ENCODE measurements around the gene MAP3K5. TPM values are rescaled to one million over a fixed set of nuclear protein-coding genes. Genes with fewer than 3 reads are reported as not detected.

Gene MAP3K5
- total and polyA plus RNA-seq, 2 of the 8 experiments (the other 6 are each of a cell fraction or from before 2014, with no cell fraction given), result 0.63 to 2.6 TPM

DNA sequence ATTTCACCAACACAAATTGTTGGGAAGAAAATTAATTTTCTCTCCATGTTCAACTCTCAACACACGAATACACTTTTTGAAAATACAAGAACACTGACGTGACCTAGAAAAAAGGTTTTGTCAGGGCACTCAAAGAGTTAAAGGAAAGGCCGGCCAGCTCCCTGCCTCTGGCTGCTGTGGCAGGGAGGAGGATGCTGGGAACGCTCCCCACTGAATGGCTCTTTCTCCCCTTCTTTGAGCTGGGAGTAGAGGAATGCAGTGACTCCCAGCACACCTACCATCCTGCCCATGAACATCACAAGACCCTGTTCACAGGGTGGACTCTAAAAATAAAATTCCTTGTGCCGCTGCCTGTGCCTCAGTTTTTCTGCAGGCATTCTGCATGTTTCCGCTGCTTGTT, 47.0 kb downstream of the MAP3K5 start:
- FAIRE-seq (no peak), DNase-seq (ENCODE audit: low read depth in 1 of 2, low spot score in 2 of 2) (no peak)
- Histone ChIP-seq H3K36me3 (ENCODE audit: control insufficient read depth in 2 of 4, insufficient read depth in 4 of 4, low read length in 3 of 4) (no peaks in the 10 kb centered on the region), H3K4me2 (ENCODE audit: insufficient read depth in 1 of 2, low read depth in 2 of 2, low read length in 2 of 2) (no peak overlapping the region), H2BK15ac (ENCODE audit: low read length) (no peak overlapping the region), H3K23ac (ENCODE audit: insufficient read length) (no peak overlapping the region), H2BK5ac (ENCODE audit: low read depth, low read length) (no peak overlapping the region), H3K9me3 (ENCODE audit: insufficient read depth in 2 of 2, low read depth in 1 of 2, low read length in 1 of 2) (no peaks in the 10 kb centered on the region), H3K23me2 (ENCODE audit: low read depth, low read length) (no peaks in the 10 kb centered on the region), H3K56ac (replicated peaks; ENCODE audit: insufficient read length, low read depth, low read length) (no peak overlapping the region), H3K4me3 (ENCODE audit: extremely low read depth in 1 of 4, insufficient read depth in 2 of 4, low read depth in 3 of 4, low read length in 4 of 4) (no peak overlapping the region), H2AK5ac (ENCODE audit: low read depth, low read length) (no peak overlapping the region), H3K4me1 (replicated peaks in 1 of 4; ENCODE audit: control insufficient read depth in 3 of 4, insufficient read depth in 4 of 4, low read length in 3 of 4) (peaks cover 0 to 5% (median under 1%) of the 10 kb centered on the region in 4 experiments; a peak in 4 of 7 replicates), H3K27ac (ENCODE audit: low read depth, low read length) (no peak overlapping the region), H2BK120ac (replicated peaks; ENCODE audit: low read depth, low read length) (no peak overlapping the region), H3K14ac (ENCODE audit: insufficient read length) (no peak overlapping the region), H2BK20ac (ENCODE audit: low read length) (no peak overlapping the region), H4K20me1 (replicated peaks in 1 of 2; ENCODE audit: control insufficient read depth in 1 of 2, insufficient read depth in 2 of 2, low read length in 2 of 2) (no peaks in the 10 kb centered on the region), H3K79me1 (ENCODE audit: low read depth, low read length) (no peaks in the 10 kb centered on the region; the same call in 1 of the 2 replicates), H3K18ac (ENCODE audit: extremely low read depth, low read length) (no peak overlapping the region), H3K79me2 (ENCODE audit: control insufficient read depth in 1 of 2, insufficient read depth in 2 of 2, low read length in 2 of 2) (no peaks in the 10 kb centered on the region), H3K27me3 (replicated peaks in 1 of 4; ENCODE audit: control insufficient read depth in 3 of 4, extremely low read depth in 1 of 4, insufficient read depth in 3 of 4, low read length in 3 of 4) (no peaks in the 10 kb centered on the region), H4K5ac (ENCODE audit: insufficient read length, low read depth, low read length) (no peak overlapping the region), H4K91ac (replicated peaks; ENCODE audit: insufficient read length, low read length) (no peak overlapping the region), H3K4ac (replicated peaks; ENCODE audit: insufficient read length, low read depth, low read length) (no peak overlapping the region), H4K8ac (ENCODE audit: extremely low read depth, insufficient read depth, low read length) (no peak overlapping the region), H2BK12ac (ENCODE audit: low read depth, low read length) (no peak overlapping the region), H2AFZ (ENCODE audit: low read length) (no peak overlapping the region; the same call in 1 of the 2 replicates), H3K9ac (replicated peaks in 1 of 4; ENCODE audit: extremely low read depth in 1 of 4, low read depth in 3 of 4, low read length in 3 of 4) (no peak overlapping the region)
- ChIA-PET CTCF (ENCODE audit: partially characterized antibody) (interaction anchor here (0.6 to 1.5 kb wide), 5 partner anchors 15 to 101 kb away, joined by 3 to 6 read pairs (median 4); no protein-coding TSS in a partner anchor), POLR2A (ENCODE audit: partially characterized antibody) (no interaction called here)
- WGBS, 2 experiments (ENCODE audit: extremely low coverage in 1 of 2, insufficient coverage in 1 of 2, insufficient read length in 1 of 2, insufficient replicate concordance in 2 of 2, low coverage in 1 of 2, low lambda C conversion rate in 2 of 2, missing lambda C conversion rate in 1 of 2), result 73% methylated on average over 6 of the region's 6 CpGs; no CpG with 5 or more reads in 1 of the 2 experiments
- TF ChIP-seq EP300 (IDR thresholded peaks at IDR 0.05; ENCODE audit: borderline replicate concordance in 1 of 2, low read depth in 2 of 2, low read length in 2 of 2) (no peak), CBX5 (IDR thresholded peaks at IDR 0.05; ENCODE audit: low read depth, low read length) (no peak), TCF12 (IDR thresholded peaks at IDR 0.05; ENCODE audit: low read depth, low read length) (no peak), SUZ12 (IDR thresholded peaks at IDR 0.05; ENCODE audit: low read length) (no peak), SAP30 (IDR thresholded peaks at IDR 0.05; ENCODE audit: insufficient read depth, insufficient replicate concordance, low read length) (no peak), EZH2 (IDR thresholded peaks at IDR 0.05; ENCODE audit: low read depth, low read length, severe bottlenecking) (no peak), SIN3A (conservative IDR thresholded peaks at IDR 0.05 in 1 of 2, IDR thresholded peaks at IDR 0.05 in 1 of 2; ENCODE audit: low read depth in 1 of 2, low read length in 2 of 2) (no peak), BCL11A (IDR thresholded peaks at IDR 0.05; ENCODE audit: low read depth in 2 of 2, low read length in 2 of 2) (no peak), KDM4A (IDR thresholded peaks at IDR 0.05; ENCODE audit: low read depth, low read length, severe bottlenecking) (no peak), EGR1 (IDR thresholded peaks at IDR 0.05; ENCODE audit: borderline replicate concordance, low read depth, low read length) (no peak), CEBPB (IDR thresholded peaks at IDR 0.05; ENCODE audit: low read depth, low read length) (no peak), FOSL1 (IDR thresholded peaks at IDR 0.05; ENCODE audit: insufficient read depth, low read depth, low read length) (no peak), HDAC6 (IDR thresholded peaks at IDR 0.05; ENCODE audit: low read depth, low read length) (no peak), GABPA (IDR thresholded peaks at IDR 0.05; ENCODE audit: borderline replicate concordance, insufficient read depth, low read length) (no peak)

Measured in H1 (cell line).